Activated naive CD8-positive, alpha-beta T cell treated with anti-CD3 and anti-CD28 coated beads for 36 hours (primary cell): ENCODE data around the gene CACNA1G. TPM values are rescaled to one million over a fixed set of nuclear protein-coding genes. Genes with fewer than 3 reads are reported as not detected.

Source experiments
- DNase-seq: peaks from one replicate; pipeline ENCODE4 v3.0.0; 2021
- H3K27ac Mint-ChIP-seq: one replicate; pipeline ENCODE4 v1.8.0; 2022; ENCODE audit warnings: mild to moderate bottlenecking, moderate library complexity, mixed read lengths
- H3K27me3 Mint-ChIP-seq: one replicate; pipeline ENCODE4 v1.8.0; 2022; ENCODE audit warnings: mild to moderate bottlenecking, mixed read lengths
- H3K36me3 Mint-ChIP-seq: one replicate; pipeline ENCODE4 v1.8.0; 2021; ENCODE audit warnings: mild to moderate bottlenecking, mixed read lengths
- H3K4me1 Mint-ChIP-seq: one replicate; pipeline ENCODE4 v1.8.0; 2021; ENCODE audit warnings: mixed read lengths
- H3K4me3 Mint-ChIP-seq: one replicate; pipeline ENCODE4 v1.8.0; 2022; ENCODE audit warnings: mild to moderate bottlenecking, moderate library complexity, mixed read lengths
- H3K9me3 Mint-ChIP-seq: one replicate; pipeline ENCODE4 v1.8.0; 2022; ENCODE audit warnings: mixed read lengths
- total RNA-seq, 2 experiments: library from RNA; stranded (reverse); gene quantifications; one replicate each; pipeline ENCODE4 v1.2.3, GENCODE V29; 2021

Gene CACNA1G
- total RNA-seq, 2 experiments from 2014 or later: 0.06 TPM; not detected in 1

- no peaks in the 10 kb centered on the region for H3K4me1 Mint-ChIP-seq
- no peaks in the 10 kb centered on the region for H3K9me3 Mint-ChIP-seq
- H3K27me3 Mint-ChIP-seq: no peaks in the 10 kb centered on the region
- no peak overlapping the region for H3K27ac Mint-ChIP-seq
- H3K4me3 Mint-ChIP-seq: no peak overlapping the region
- H3K36me3 Mint-ChIP-seq: peaks cover 9% of the 10 kb centered on the region
- no peak for DNase-seq
These were observed 9.7 kb upstream of the CACNA1G start for GRCh38 chr17:50550661-50551432.

- H3K36me3 Mint-ChIP-seq: peaks cover 9% of the 10 kb centered on the region
- DNase-seq: no peak
- H3K4me1 Mint-ChIP-seq: no peaks in the 10 kb centered on the region
- no peaks in the 10 kb centered on the region for H3K9me3 Mint-ChIP-seq
- H3K27me3 Mint-ChIP-seq: no peaks in the 10 kb centered on the region
- no peak overlapping the region for H3K27ac Mint-ChIP-seq
- no peak overlapping the region for H3K4me3 Mint-ChIP-seq
These were observed 9.1 kb upstream of the CACNA1G start for GRCh38 chr17:50551433-50551815.

GRCh38 chr17:50551884-50552283 is 8.6 kb upstream of the CACNA1G start:
- H3K9me3 Mint-ChIP-seq: no peaks in the 10 kb centered on the region
- H3K4me1 Mint-ChIP-seq: no peaks in the 10 kb centered on the region
- no peak overlapping the region for H3K4me3 Mint-ChIP-seq
- no peaks in the 10 kb centered on the region for H3K27me3 Mint-ChIP-seq
- H3K36me3 Mint-ChIP-seq: peaks cover 9% of the 10 kb centered on the region
- no peak overlapping the region for H3K27ac Mint-ChIP-seq
- DNase-seq: no peak

GRCh38 chr17:50554201-50554600 is 6.3 kb upstream of the CACNA1G start:
- Mint-ChIP-seq H3K9me3 (no peaks in the 10 kb centered on the region), H3K4me1 (peaks cover 2% of the 10 kb centered on the region), H3K27me3 (peaks cover 19% of the 10 kb centered on the region), H3K36me3 (peaks cover 9% of the 10 kb centered on the region), H3K4me3 (no peak overlapping the region), H3K27ac (no peak overlapping the region)
- DNase-seq: no peak

GRCh38 chr17:50556803-50557202 is 3.7 kb upstream of the CACNA1G start:
- peaks cover 7% of the 10 kb centered on the region for H3K36me3 Mint-ChIP-seq
- no peak for DNase-seq

GRCh38 chr17:50557630-50558029 is 2.9 kb upstream of the CACNA1G start:
- no peak overlapping the region for H3K27ac Mint-ChIP-seq
- no peak overlapping the region for H3K4me3 Mint-ChIP-seq
- peaks cover 43% of the 10 kb centered on the region for H3K27me3 Mint-ChIP-seq
- no peaks in the 10 kb centered on the region for H3K9me3 Mint-ChIP-seq
- H3K36me3 Mint-ChIP-seq: peaks cover 7% of the 10 kb centered on the region
- DNase-seq: no peak
- H3K4me1 Mint-ChIP-seq: peaks cover 14% of the 10 kb centered on the region

More at GRCh38 chr17:50556803-50557202, 3.7 kb upstream of the CACNA1G start:
- no peak overlapping the region for H3K27ac Mint-ChIP-seq
- H3K4me3 Mint-ChIP-seq: no peak overlapping the region
- H3K4me1 Mint-ChIP-seq: peaks cover 9% of the 10 kb centered on the region
- H3K27me3 Mint-ChIP-seq: peaks cover 35% of the 10 kb centered on the region
- no peaks in the 10 kb centered on the region for H3K9me3 Mint-ChIP-seq

- Mint-ChIP-seq H3K27me3 (peaks cover 48% of the 10 kb centered on the region), H3K9me3 (no peaks in the 10 kb centered on the region), H3K4me1 (peaks cover 14% of the 10 kb centered on the region), H3K4me3 (no peak overlapping the region), H3K27ac (no peak overlapping the region), H3K36me3 (peaks cover 7% of the 10 kb centered on the region)
- DNase-seq: no peak
These were observed 2.4 kb upstream of the CACNA1G start for GRCh38 chr17:50558091-50558490.

GRCh38 chr17:50558581-50558940 is 2.0 kb upstream of the CACNA1G start:
- Mint-ChIP-seq H3K4me3 (no peak overlapping the region), H3K27ac (no peak overlapping the region), H3K27me3 (peaks cover 52% of the 10 kb centered on the region), H3K36me3 (peaks cover 7% of the 10 kb centered on the region), H3K9me3 (no peaks in the 10 kb centered on the region), H3K4me1 (peaks cover 14% of the 10 kb centered on the region)
- DNase-seq: no peak

GRCh38 chr17:50558941-50559614 is 1.4 kb upstream of the CACNA1G start:
- Mint-ChIP-seq H3K4me1 (peaks cover 14% of the 10 kb centered on the region), H3K36me3 (peaks cover 7% of the 10 kb centered on the region), H3K9me3 (no peaks in the 10 kb centered on the region), H3K27ac (no peak overlapping the region), H3K27me3 (peaks cover 58% of the 10 kb centered on the region), H3K4me3 (peak overlapping the region; percentile 73)
- DNase-seq: peak; percentile 32

- peaks cover 4% of the 10 kb centered on the region for H3K36me3 Mint-ChIP-seq
- no peaks in the 10 kb centered on the region for H3K9me3 Mint-ChIP-seq
- DNase-seq: peak; percentile 42
- no peak overlapping the region for H3K27ac Mint-ChIP-seq
- H3K4me1 Mint-ChIP-seq: peaks cover 14% of the 10 kb centered on the region
- H3K27me3 Mint-ChIP-seq: peaks cover 64% of the 10 kb centered on the region
- peak overlapping the region; percentile 73 for H3K4me3 Mint-ChIP-seq
These were observed 786 bp upstream of the CACNA1G start for GRCh38 chr17:50559674-50560184.

- Mint-ChIP-seq H3K4me3 (no peak overlapping the region), H3K36me3 (no peaks in the 10 kb centered on the region), H3K27me3 (peaks cover 78% of the 10 kb centered on the region), H3K27ac (no peak overlapping the region), H3K4me1 (peaks cover 23% of the 10 kb centered on the region), H3K9me3 (no peaks in the 10 kb centered on the region)
- DNase-seq: peak; percentile 26
These were observed 623 bp downstream of the CACNA1G start for GRCh38 chr17:50560931-50561745.

GRCh38 chr17:50561746-50562141 is 1.2 kb downstream of the CACNA1G start:
- Mint-ChIP-seq H3K4me1 (peaks cover 23% of the 10 kb centered on the region), H3K36me3 (no peaks in the 10 kb centered on the region), H3K27ac (no peak overlapping the region), H3K27me3 (peaks cover 84% of the 10 kb centered on the region), H3K9me3 (no peaks in the 10 kb centered on the region), H3K4me3 (no peak overlapping the region)
- DNase-seq: no peak

GRCh38 chr17:50562242-50563091 is 2.0 kb downstream of the CACNA1G start:
- no peak overlapping the region for H3K27ac Mint-ChIP-seq
- H3K4me1 Mint-ChIP-seq: peaks cover 23% of the 10 kb centered on the region
- DNase-seq: no peak
- H3K27me3 Mint-ChIP-seq: peaks cover 86% of the 10 kb centered on the region
- no peaks in the 10 kb centered on the region for H3K9me3 Mint-ChIP-seq
- no peak overlapping the region for H3K4me3 Mint-ChIP-seq
- H3K36me3 Mint-ChIP-seq: no peaks in the 10 kb centered on the region

- peaks cover 84% of the 10 kb centered on the region for H3K27me3 Mint-ChIP-seq
- peaks cover 23% of the 10 kb centered on the region for H3K4me1 Mint-ChIP-seq
- H3K27ac Mint-ChIP-seq: no peak overlapping the region
- no peaks in the 10 kb centered on the region for H3K9me3 Mint-ChIP-seq
- no peak for DNase-seq
- H3K36me3 Mint-ChIP-seq: no peaks in the 10 kb centered on the region
- no peak overlapping the region for H3K4me3 Mint-ChIP-seq
These were observed 2.6 kb downstream of the CACNA1G start for GRCh38 chr17:50563092-50563511.
